ENCODE data around the gene ZMYM2.
A peak's percentile ranks its signal among the peaks of the same experiment; 100 is the strongest.

The ZMYM2 gene

DNA sequence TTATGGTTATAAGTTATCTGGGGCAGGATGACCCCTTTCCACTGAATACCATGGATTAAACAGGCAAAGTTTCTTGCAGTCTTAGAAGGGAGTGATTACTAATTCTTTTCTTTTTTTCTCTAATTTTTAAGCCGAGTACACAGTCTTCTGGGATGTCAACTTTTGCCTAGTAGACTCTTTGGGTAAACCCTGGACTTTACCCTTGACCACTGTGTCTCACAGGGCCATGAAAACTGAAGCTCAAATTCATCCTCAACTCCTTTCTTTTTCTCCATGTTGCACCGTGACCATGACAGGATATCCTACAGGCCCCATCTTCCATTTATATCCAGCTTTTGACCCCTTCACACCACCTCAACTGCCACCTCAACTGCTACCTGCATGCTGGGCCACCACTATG lies 150.5 kb downstream of the ZMYM2 start:
- Histone ChIP-seq H3K4me1 (ENCODE audit: control insufficient read depth, insufficient read depth, low read length) (no peaks in the 10 kb centered on the region), H3K36me3 (ENCODE audit: control insufficient read depth, insufficient read depth, low read length, severe bottlenecking) (no peaks in the 10 kb centered on the region), H3K4me3 (ENCODE audit: low read length) (no peak overlapping the region), H3K9me3 (ENCODE audit: control insufficient read depth, low read length) (no peaks in the 10 kb centered on the region), H3K9ac (ENCODE audit: low read length) (no peak overlapping the region), H3K27me3 (replicated peaks; ENCODE audit: control insufficient read depth, insufficient read depth, low read length) (peaks cover 29% of the 10 kb centered on the region)
- DNase-seq (ENCODE audit: low read depth): no peak

DNA sequence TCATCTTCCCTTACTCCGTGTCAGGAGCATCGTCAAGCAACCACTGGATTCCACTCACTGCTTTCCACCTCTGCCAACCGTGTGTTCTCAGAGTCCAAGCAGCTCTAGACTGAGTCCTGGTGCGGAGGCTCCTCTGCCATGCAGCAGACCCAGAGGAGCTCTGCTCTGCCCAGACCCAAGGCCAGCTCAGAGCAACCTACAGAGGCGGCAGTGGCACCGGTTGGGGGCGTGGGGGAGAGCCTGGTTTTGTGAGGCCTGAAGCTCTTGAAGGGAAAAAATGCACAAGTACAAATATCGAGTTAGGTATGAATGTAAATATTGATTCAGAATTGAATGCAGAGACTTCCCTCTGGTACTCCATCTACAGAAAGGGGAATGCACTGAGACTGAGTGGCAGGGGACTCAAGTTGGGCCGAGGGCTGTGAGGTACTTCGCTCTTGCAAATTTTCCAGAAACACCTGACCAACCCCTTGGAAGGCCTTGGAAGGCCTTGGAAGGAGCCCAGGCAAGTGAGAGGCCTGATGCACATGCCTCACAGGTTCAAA lies 155.6 kb downstream of the ZMYM2 start:
- peaks cover 3% of the 10 kb centered on the region for H3K27me3 ChIP-seq (replicated peaks; ENCODE audit: control insufficient read depth, insufficient read depth, low read length)
- DNase-seq (ENCODE audit: low read depth): no peak
- H3K4me1 ChIP-seq (ENCODE audit: control insufficient read depth, insufficient read depth, low read length): peaks cover 5% of the 10 kb centered on the region
- H3K9me3 ChIP-seq (ENCODE audit: control insufficient read depth, low read length): no peaks in the 10 kb centered on the region
- no peaks in the 10 kb centered on the region for H3K36me3 ChIP-seq (ENCODE audit: control insufficient read depth, insufficient read depth, low read length, severe bottlenecking)
- no peak overlapping the region for H3K4me3 ChIP-seq (ENCODE audit: low read length)
- no peak overlapping the region for H3K9ac ChIP-seq (ENCODE audit: low read length)

DNA sequence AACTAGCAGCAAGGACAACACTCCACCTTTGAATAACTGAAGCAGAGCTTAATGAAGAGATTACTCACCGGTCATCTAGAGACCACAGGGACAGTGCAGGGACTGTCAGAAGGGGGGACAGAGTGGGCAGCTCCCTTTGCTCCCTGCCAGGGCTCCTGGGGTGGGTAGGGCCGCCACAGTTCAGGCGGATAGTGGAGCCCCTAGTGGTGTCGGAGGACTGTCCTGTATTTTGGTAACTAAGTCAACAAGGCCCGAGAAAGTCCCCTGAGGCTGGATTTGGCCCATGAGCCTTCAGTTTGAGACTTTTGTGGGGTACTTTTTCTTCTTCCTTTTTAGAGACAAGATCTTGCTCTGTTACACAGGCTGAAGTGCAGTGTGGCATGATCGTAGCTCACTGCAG lies 157.7 kb downstream of the ZMYM2 start:
- Histone ChIP-seq H3K4me1 (ENCODE audit: control insufficient read depth, insufficient read depth, low read length) (peaks cover 15% of the 10 kb centered on the region), H3K9me3 (ENCODE audit: control insufficient read depth, low read length) (no peaks in the 10 kb centered on the region), H3K27me3 (replicated peaks; ENCODE audit: control insufficient read depth, insufficient read depth, low read length) (peaks cover 3% of the 10 kb centered on the region), H3K9ac (ENCODE audit: low read length) (no peak overlapping the region), H3K4me3 (ENCODE audit: low read length) (no peak overlapping the region), H3K36me3 (ENCODE audit: control insufficient read depth, insufficient read depth, low read length, severe bottlenecking) (no peaks in the 10 kb centered on the region)
- DNase-seq (ENCODE audit: low read depth): no peak

DNA sequence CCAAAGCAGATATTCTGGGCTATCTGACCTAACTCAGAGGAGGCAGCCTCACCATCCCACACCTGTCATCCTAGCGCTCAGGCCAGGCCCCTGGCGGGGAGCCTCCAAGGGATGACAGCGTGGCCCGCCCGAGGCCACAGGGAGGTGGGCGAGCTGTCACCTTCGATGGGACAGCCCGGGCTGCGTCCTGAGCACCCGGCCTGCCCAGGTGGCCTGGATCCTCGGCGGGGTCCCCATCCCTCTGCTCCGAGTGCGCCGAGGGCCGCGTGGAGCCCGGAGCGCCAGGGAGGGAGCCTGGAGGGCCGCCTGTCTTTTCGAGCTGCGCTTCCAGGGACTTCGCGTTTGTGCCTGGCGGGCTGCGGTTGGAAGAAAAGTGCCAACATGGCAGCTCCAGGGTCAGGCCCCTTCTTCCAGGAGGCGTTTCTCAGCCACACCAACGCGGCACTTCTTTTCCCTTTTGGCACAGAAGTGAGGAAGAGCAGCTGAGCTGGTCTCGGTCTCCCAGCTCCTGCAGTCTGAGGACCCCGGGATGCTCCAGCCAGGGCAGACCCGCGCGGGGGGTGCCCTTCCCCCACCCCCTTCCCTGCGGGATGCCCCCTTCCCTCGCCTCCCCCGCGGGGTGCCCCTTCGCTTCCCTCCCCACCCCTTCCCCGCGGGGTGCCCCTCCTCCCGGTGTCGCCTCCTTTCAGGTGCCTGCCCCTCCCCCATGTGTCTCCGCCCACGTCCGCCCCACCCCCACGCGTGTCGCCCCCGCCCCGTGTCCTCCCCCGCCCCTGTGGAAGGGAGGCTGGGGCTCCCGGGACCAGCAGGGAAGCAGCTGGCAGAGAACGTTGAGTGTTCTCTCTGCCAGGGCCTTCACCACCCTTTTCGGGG lies 160.0 kb downstream of the ZMYM2 start:
- Histone ChIP-seq H3K27me3 (replicated peaks; ENCODE audit: control insufficient read depth, insufficient read depth, low read length) (peaks cover 3% of the 10 kb centered on the region), H3K4me3 (ENCODE audit: low read length) (peak overlapping the region; percentile 84), H3K9ac (ENCODE audit: low read length) (peak overlapping the region; percentile 89), H3K4me1 (ENCODE audit: control insufficient read depth, insufficient read depth, low read length) (peaks cover 21% of the 10 kb centered on the region), H3K9me3 (ENCODE audit: control insufficient read depth, low read length) (no peaks in the 10 kb centered on the region), H3K36me3 (ENCODE audit: control insufficient read depth, insufficient read depth, low read length, severe bottlenecking) (no peaks in the 10 kb centered on the region)
- peak; percentile 38 for DNase-seq (ENCODE audit: low read depth)

DNA sequence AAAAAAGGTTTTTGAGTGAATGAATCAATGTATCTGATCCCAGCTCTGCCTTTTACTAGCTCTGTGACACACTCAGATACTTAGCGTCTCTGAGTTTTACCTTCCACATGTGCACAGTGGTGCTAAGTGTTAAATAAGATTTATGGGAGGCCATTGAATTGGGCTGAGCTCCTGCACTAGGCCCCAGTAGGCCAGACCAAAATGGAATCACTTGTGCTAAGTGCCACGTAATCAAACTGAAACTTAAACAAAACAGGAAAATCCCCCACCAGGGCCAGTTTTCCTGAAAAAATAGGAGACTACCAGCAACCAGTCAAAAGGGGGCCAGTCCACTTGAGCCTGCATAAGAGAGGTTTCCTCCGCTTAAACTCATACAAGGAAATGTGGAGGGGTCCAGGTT lies 161.4 kb downstream of the ZMYM2 start:
- Histone ChIP-seq H3K27me3 (replicated peaks; ENCODE audit: control insufficient read depth, insufficient read depth, low read length) (no peaks in the 10 kb centered on the region), H3K4me1 (ENCODE audit: control insufficient read depth, insufficient read depth, low read length) (peaks cover 30% of the 10 kb centered on the region), H3K9me3 (ENCODE audit: control insufficient read depth, low read length) (no peaks in the 10 kb centered on the region), H3K36me3 (ENCODE audit: control insufficient read depth, insufficient read depth, low read length, severe bottlenecking) (no peaks in the 10 kb centered on the region), H3K9ac (ENCODE audit: low read length) (peak overlapping the region; percentile 84), H3K4me3 (ENCODE audit: low read length) (peak overlapping the region; percentile 73)
- no peak for DNase-seq (ENCODE audit: low read depth)

DNA sequence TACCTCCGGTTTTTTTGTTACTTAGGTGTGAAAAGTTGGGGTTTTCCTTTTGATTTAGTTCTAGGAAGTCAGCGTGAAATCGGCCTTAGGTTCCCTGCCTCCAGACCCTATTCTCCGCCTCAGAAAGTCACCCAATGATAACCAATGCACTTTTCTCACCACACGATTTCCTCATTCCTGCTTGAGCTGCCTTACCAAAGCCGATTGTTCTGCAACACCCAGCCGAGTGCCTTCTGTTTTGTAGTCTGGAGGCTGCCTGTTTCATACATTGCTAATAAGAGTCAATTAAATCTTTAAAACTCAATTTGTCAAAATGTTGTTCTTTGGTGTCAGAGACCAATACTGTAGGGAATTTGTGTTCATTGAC lies 162.6 kb downstream of the ZMYM2 start:
- Histone ChIP-seq H3K4me1 (ENCODE audit: control insufficient read depth, insufficient read depth, low read length) (peaks cover 41% of the 10 kb centered on the region), H3K9me3 (ENCODE audit: control insufficient read depth, low read length) (no peaks in the 10 kb centered on the region), H3K36me3 (ENCODE audit: control insufficient read depth, insufficient read depth, low read length, severe bottlenecking) (no peaks in the 10 kb centered on the region), H3K27me3 (replicated peaks; ENCODE audit: control insufficient read depth, insufficient read depth, low read length) (no peaks in the 10 kb centered on the region), H3K9ac (ENCODE audit: low read length) (peak overlapping the region; percentile 20), H3K4me3 (ENCODE audit: low read length) (peak overlapping the region; percentile 73)
- no peak for DNase-seq (ENCODE audit: low read depth)

DNA sequence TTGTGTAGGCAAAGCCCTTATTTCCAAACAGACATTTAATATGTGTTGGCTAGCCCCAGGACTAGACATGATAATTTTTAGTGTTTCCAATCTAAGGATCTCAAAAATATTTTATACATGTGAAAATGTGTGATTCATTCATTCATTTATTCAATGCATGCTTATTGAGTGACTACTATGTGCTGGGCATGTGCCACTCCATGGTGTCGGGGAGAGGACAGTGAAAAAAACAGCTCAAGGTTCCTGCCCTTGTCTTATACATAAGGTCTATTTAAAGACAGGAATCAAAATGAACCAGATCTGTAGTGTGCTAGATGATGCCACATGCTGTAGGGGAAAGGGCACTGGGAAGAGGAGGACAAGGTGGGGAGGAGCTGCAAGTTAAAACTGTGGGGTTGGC lies 165.8 kb downstream of the ZMYM2 start:
- no peaks in the 10 kb centered on the region for H3K36me3 ChIP-seq (ENCODE audit: control insufficient read depth, insufficient read depth, low read length, severe bottlenecking)
- no peak overlapping the region for H3K9ac ChIP-seq (ENCODE audit: low read length)
- H3K4me3 ChIP-seq (ENCODE audit: low read length): peak overlapping the region; percentile 13
- peaks cover 40% of the 10 kb centered on the region for H3K4me1 ChIP-seq (ENCODE audit: control insufficient read depth, insufficient read depth, low read length)
- H3K27me3 ChIP-seq (replicated peaks; ENCODE audit: control insufficient read depth, insufficient read depth, low read length): no peaks in the 10 kb centered on the region
- no peak for DNase-seq (ENCODE audit: low read depth)
- H3K9me3 ChIP-seq (ENCODE audit: control insufficient read depth, low read length): no peaks in the 10 kb centered on the region

DNA sequence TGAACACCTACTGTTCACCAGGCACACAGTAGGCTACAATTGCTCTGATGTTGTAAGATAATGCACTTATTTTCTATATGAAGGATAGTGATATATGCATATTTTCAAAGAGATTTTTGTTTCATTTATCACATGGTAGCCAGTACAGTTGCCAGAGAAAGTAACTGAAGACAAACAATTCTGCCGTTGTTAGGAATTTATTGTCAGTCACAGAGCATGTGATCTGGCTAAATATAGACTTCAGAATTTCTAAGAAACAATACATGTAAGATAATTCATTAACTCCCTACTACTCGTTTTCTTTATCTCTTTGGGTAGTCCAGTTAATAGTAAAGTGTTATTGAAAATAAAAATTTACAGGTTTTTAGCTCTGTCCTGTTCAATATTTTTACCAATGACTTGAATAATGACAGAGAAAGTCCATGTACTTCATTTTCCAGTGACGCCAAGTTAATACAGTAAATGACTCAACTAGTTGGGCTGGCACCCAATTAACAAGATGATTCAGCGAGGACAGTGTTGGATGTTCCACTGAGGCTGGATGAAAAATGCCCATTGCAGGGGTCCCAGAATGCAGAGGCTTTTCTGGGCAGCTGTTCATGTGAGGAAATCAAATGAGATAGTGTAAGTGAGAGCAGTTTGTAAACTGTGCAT lies 166.7 kb downstream of the ZMYM2 start:
- no peak overlapping the region for H3K9ac ChIP-seq (ENCODE audit: low read length)
- DNase-seq (ENCODE audit: low read depth): peak; percentile 24
- no peaks in the 10 kb centered on the region for H3K27me3 ChIP-seq (replicated peaks; ENCODE audit: control insufficient read depth, insufficient read depth, low read length)
- no peaks in the 10 kb centered on the region for H3K36me3 ChIP-seq (ENCODE audit: control insufficient read depth, insufficient read depth, low read length, severe bottlenecking)
- H3K9me3 ChIP-seq (ENCODE audit: control insufficient read depth, low read length): no peaks in the 10 kb centered on the region
- H3K4me3 ChIP-seq (ENCODE audit: low read length): peak overlapping the region; percentile 55
- H3K4me1 ChIP-seq (ENCODE audit: control insufficient read depth, insufficient read depth, low read length): peaks cover 32% of the 10 kb centered on the region

DNA sequence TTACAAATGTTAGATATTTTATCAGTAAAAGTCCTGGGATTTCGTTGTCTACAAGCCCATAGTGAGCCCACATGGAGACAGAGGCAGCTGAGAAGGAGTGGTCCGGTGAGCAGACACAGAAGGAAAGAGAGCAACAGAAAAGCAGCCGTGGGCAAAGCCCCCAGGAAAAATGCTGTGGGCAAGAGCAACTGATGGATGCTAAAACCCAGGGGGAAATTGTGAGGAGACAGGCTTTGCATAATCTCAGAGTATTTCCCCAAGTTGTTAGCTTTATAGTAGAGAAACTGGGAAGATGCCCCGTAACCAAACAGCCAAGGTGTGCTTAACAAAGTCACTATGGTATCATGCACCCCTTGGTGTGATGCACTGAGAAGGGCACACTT lies 167.2 kb downstream of the ZMYM2 start:
- DNase-seq (ENCODE audit: low read depth): no peak
- Histone ChIP-seq H3K9me3 (ENCODE audit: control insufficient read depth, low read length) (no peaks in the 10 kb centered on the region), H3K36me3 (ENCODE audit: control insufficient read depth, insufficient read depth, low read length, severe bottlenecking) (no peaks in the 10 kb centered on the region), H3K9ac (ENCODE audit: low read length) (no peak overlapping the region), H3K4me3 (ENCODE audit: low read length) (no peak overlapping the region), H3K27me3 (replicated peaks; ENCODE audit: control insufficient read depth, insufficient read depth, low read length) (no peaks in the 10 kb centered on the region), H3K4me1 (ENCODE audit: control insufficient read depth, insufficient read depth, low read length) (peaks cover 30% of the 10 kb centered on the region)

DNA sequence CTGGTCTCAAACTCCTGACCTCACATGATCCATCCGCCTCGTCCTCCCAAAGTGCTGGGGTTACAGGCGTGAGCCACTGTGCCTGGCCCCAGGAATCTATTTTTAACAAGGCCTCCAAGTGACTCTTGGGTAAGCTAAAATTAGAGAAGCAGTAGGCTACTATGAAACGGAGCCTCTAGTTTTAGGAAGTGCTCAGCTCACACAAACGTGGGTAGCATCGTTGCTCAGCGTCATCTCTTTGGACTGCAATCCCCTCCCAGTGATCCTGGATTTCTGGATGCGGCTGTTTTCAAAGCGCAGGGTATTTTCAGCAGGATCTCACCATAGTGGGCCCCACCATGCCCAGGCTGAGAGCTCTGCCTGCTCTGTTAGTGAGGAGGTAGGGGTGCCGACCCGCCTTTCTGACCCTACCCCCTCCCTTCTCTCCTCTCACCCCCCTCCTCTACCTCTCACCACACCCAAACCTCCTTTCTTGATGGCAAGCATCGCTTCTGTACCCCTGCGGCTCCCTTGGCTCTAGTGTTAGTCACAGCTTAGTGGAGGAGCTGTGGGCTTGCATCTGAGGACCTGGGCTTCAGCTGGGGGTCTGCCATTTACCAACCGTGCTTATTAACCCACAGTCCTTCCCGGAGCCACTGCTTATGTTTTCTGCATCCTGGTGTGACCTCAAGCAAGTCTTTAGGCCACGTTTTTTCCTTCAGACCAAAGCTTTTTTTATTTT lies 168.2 kb downstream of the ZMYM2 start:
- Histone ChIP-seq H3K27me3 (replicated peaks; ENCODE audit: control insufficient read depth, insufficient read depth, low read length) (no peaks in the 10 kb centered on the region), H3K4me1 (ENCODE audit: control insufficient read depth, insufficient read depth, low read length) (peaks cover 27% of the 10 kb centered on the region), H3K9ac (ENCODE audit: low read length) (no peak overlapping the region), H3K36me3 (ENCODE audit: control insufficient read depth, insufficient read depth, low read length, severe bottlenecking) (no peaks in the 10 kb centered on the region), H3K9me3 (ENCODE audit: control insufficient read depth, low read length) (no peaks in the 10 kb centered on the region), H3K4me3 (ENCODE audit: low read length) (no peak overlapping the region)
- DNase-seq (ENCODE audit: low read depth): no peak

DNA sequence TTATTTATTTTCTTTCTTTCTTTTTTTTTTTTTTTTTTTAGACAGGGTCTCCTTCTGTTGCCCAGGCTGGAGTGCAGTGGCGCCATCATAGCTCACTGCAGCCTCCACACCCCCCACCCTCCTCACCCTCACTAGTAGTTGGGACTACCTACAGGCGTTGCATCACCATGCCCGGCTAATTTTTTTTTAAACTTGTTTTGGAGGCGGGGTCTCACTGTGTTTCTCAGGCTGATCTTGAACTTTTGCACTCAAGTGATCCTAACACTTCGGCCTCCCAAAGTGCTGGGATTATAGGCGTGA lies 168.7 kb downstream of the ZMYM2 start:
- H3K4me3 ChIP-seq (ENCODE audit: low read length): peak overlapping the region; percentile 80
- H3K9me3 ChIP-seq (ENCODE audit: control insufficient read depth, low read length): no peaks in the 10 kb centered on the region
- no peaks in the 10 kb centered on the region for H3K27me3 ChIP-seq (replicated peaks; ENCODE audit: control insufficient read depth, insufficient read depth, low read length)
- DNase-seq (ENCODE audit: low read depth): no peak
- H3K9ac ChIP-seq (ENCODE audit: low read length): peak overlapping the region; percentile 87
- no peaks in the 10 kb centered on the region for H3K36me3 ChIP-seq (ENCODE audit: control insufficient read depth, insufficient read depth, low read length, severe bottlenecking)
- peaks cover 27% of the 10 kb centered on the region for H3K4me1 ChIP-seq (ENCODE audit: control insufficient read depth, insufficient read depth, low read length)
